Peyer's patch (tissue), 4 donors: Measurements from ENCODE around the gene SEZ6.

Source experiments
- CTCF ChIP-seq, 6 experiments: fragments of 450-650 bp in 4 of 6; fragments of 200-600 bp in 2 of 6; sonication (generic) in 1 of 6; IDR thresholded peaks; one replicate each; pipeline ENCODE4 v1.5.1; 2017 to 2019; ENCODE audit warnings: antibody characterized with exemption in 6 of 6, mild to moderate bottlenecking in 3 of 6, moderate library complexity in 1 of 6
- POLR2A ChIP-seq, 2 donors: fragments of 450-650 bp; IDR thresholded peaks; one replicate each; pipeline ENCODE4 v1.5.1; 2017; ENCODE audit warnings: antibody characterized with exemption in 2 of 2, mild to moderate bottlenecking in 2 of 2, moderate library complexity in 2 of 2

GRCh38 chr17:28975646-28976045 is 30.2 kb downstream of the SEZ6 start:
- no peak for TF ChIP-seq CTCF (IDR thresholded peaks at IDR 0.05)
- no peak for TF ChIP-seq POLR2A (IDR thresholded peaks at IDR 0.05)
